ENCODE data around the gene AFG3L2.
"Not testable (repeated sequence)": the region's sequence is repeated elsewhere in the genome, so short reads cannot be mapped to it uniquely, and the experiment has no call there.

The AFG3L2 gene

GRCh38 chr18:12376754-12377555 is at the start of gene AFG3L2:
Gene AFG3L2, minus strand, starts transcription at chr18:12377227. Its CDS starts 145 bp downstream, at chr18:12377082.
- H3K4me3 ChIP-seq (ENCODE audit: low read length): peak within 1 kb of the TSS; percentile 93
- no peak for TF ChIP-seq ZNF274 (IDR thresholded peaks at IDR 0.05; ENCODE audit: low read depth, low read length)

- H3K4me3 ChIP-seq (ENCODE audit: low read length): no peak overlapping the region
- no peak for TF ChIP-seq ZNF274 (IDR thresholded peaks at IDR 0.05; ENCODE audit: low read depth, low read length)
Measured at GRCh38 chr18:12424252-12424651, 47.2 kb upstream of the AFG3L2 start.

GRCh38 chr18:12423820-12424219 is 46.8 kb upstream of the AFG3L2 start:
- no peak overlapping the region for H3K4me3 ChIP-seq (ENCODE audit: low read length)

GRCh38 chr18:12423393-12423792 is 46.4 kb upstream of the AFG3L2 start:
- H3K4me3 ChIP-seq (ENCODE audit: low read length): no peak overlapping the region
- no peak for TF ChIP-seq ZNF274 (IDR thresholded peaks at IDR 0.05; ENCODE audit: low read depth, low read length)

More at GRCh38 chr18:12423820-12424219, 46.8 kb upstream of the AFG3L2 start:
- no peak for TF ChIP-seq ZNF274 (IDR thresholded peaks at IDR 0.05; ENCODE audit: low read depth, low read length)

GRCh38 chr18:12422936-12423335 is 45.9 kb upstream of the AFG3L2 start:
- TF ChIP-seq ZNF274 (IDR thresholded peaks at IDR 0.05; ENCODE audit: low read depth, low read length): no peak
- H3K4me3 ChIP-seq (ENCODE audit: low read length): no peak overlapping the region

- no peak overlapping the region for H3K4me3 ChIP-seq (ENCODE audit: low read length)
- no peak for TF ChIP-seq ZNF274 (IDR thresholded peaks at IDR 0.05; ENCODE audit: low read depth, low read length)
Measured at GRCh38 chr18:12421732-12422131, 44.7 kb upstream of the AFG3L2 start.

GRCh38 chr18:12420821-12421421 is 43.9 kb upstream of the AFG3L2 start:
- TF ChIP-seq ZNF274 (IDR thresholded peaks at IDR 0.05; ENCODE audit: low read depth, low read length): no peak
- H3K4me3 ChIP-seq (ENCODE audit: low read length): peak overlapping the region; percentile 57; the same call in 1 of the 2 replicates

GRCh38 chr18:12417687-12418086 is 40.7 kb upstream of the AFG3L2 start:
- no peak overlapping the region for H3K4me3 ChIP-seq (ENCODE audit: low read length)
- TF ChIP-seq ZNF274 (IDR thresholded peaks at IDR 0.05; ENCODE audit: low read depth, low read length): no peak

GRCh38 chr18:12416098-12416729 is 39.2 kb upstream of the AFG3L2 start:
- H3K4me3 ChIP-seq (ENCODE audit: low read length): no peak overlapping the region
- TF ChIP-seq ZNF274 (IDR thresholded peaks at IDR 0.05; ENCODE audit: low read depth, low read length): no peak

GRCh38 chr18:12411456-12411855 is 34.4 kb upstream of the AFG3L2 start:
- no peak for TF ChIP-seq ZNF274 (IDR thresholded peaks at IDR 0.05; ENCODE audit: low read depth, low read length)
- H3K4me3 ChIP-seq (ENCODE audit: low read length): no peak overlapping the region

GRCh38 chr18:12410747-12411146 is 33.7 kb upstream of the AFG3L2 start:
- not testable (repeated sequence) for H3K4me3 ChIP-seq (ENCODE audit: low read length)

- no peak overlapping the region for H3K4me3 ChIP-seq (ENCODE audit: low read length)
- no peak for TF ChIP-seq ZNF274 (IDR thresholded peaks at IDR 0.05; ENCODE audit: low read depth, low read length)
Measured at GRCh38 chr18:12410081-12410481, 33.1 kb upstream of the AFG3L2 start.

GRCh38 chr18:12409469-12409868 is 32.4 kb upstream of the AFG3L2 start:
- no peak for TF ChIP-seq ZNF274 (IDR thresholded peaks at IDR 0.05; ENCODE audit: low read depth, low read length)
- H3K4me3 ChIP-seq (ENCODE audit: low read length): no peak overlapping the region

- no peak for TF ChIP-seq ZNF274 (IDR thresholded peaks at IDR 0.05; ENCODE audit: low read depth, low read length)
- peak overlapping the region; percentile 78 for H3K4me3 ChIP-seq (ENCODE audit: low read length)
Measured at GRCh38 chr18:12408247-12408869, 31.3 kb upstream of the AFG3L2 start.

All from GM08714 (cell line).